ENCODE results near the gene DAGLB.

DAGLB gene

GRCh38 chr7:6376820-6377219 is 70.9 kb downstream of the DAGLB start:
- Histone ChIP-seq H3F3A (ENCODE audit: control insufficient read depth, insufficient read depth) (peaks cover 28% of the 10 kb centered on the region), H3K4me1 (ENCODE audit: control insufficient read depth, low read length) (peaks cover 76% of the 10 kb centered on the region), H4K20me1 (ENCODE audit: control insufficient read depth, insufficient read depth, low read depth, low read length) (peaks cover 43% of the 10 kb centered on the region), H3K27ac (ENCODE audit: low read depth, low read length) (peak overlapping the region; percentile 25; the same call in 1 of the 2 replicates), H3K4me2 (ENCODE audit: low read length) (peak overlapping the region; percentile 87), H3K9me3 (ENCODE audit: control insufficient read depth, insufficient read depth, low read length) (no peaks in the 10 kb centered on the region), H3K4me3 (ENCODE audit: low read length) (peak overlapping the region; percentile 81), H3K9me2 (replicated peaks; ENCODE audit: control insufficient read depth, low read length) (no peaks in the 10 kb centered on the region), H3K27me3 (ENCODE audit: control insufficient read depth, low read length) (no peaks in the 10 kb centered on the region), H3K36me3 (ENCODE audit: control insufficient read depth, low read length) (peaks cover 60% of the 10 kb centered on the region), H3K79me2 (ENCODE audit: control insufficient read depth, low read length) (peaks cover 94% of the 10 kb centered on the region)
- no peak for TF ChIP-seq EZH2phosphoT487 (IDR thresholded peaks at IDR 0.05; ENCODE audit: borderline replicate concordance, low read length)
- TF ChIP-seq, protein P1, sequence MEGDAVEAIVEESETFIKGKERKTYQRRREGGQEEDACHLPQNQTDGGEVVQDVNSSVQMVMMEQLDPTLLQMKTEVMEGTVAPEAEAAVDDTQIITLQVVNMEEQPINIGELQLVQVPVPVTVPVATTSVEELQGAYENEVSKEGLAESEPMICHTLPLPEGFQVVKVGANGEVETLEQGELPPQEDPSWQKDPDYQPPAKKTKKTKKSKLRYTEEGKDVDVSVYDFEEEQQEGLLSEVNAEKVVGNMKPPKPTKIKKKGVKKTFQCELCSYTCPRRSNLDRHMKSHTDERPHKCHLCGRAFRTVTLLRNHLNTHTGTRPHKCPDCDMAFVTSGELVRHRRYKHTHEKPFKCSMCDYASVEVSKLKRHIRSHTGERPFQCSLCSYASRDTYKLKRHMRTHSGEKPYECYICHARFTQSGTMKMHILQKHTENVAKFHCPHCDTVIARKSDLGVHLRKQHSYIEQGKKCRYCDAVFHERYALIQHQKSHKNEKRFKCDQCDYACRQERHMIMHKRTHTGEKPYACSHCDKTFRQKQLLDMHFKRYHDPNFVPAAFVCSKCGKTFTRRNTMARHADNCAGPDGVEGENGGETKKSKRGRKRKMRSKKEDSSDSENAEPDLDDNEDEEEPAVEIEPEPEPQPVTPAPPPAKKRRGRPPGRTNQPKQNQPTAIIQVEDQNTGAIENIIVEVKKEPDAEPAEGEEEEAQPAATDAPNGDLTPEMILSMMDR (IDR thresholded peaks at IDR 0.05; ENCODE audit: low read depth, low read length, poor library complexity, severe bottlenecking) = no peak

GRCh38 chr7:6375348-6376101 is 72.2 kb downstream of the DAGLB start:
- no peaks in the 10 kb centered on the region for H3K27me3 ChIP-seq (ENCODE audit: control insufficient read depth, low read length)
- H3K9me3 ChIP-seq (ENCODE audit: control insufficient read depth, insufficient read depth, low read length) = no peaks in the 10 kb centered on the region
- H3K4me2 ChIP-seq (ENCODE audit: low read length) = peak overlapping the region; percentile 87
- H3K4me3 ChIP-seq (ENCODE audit: low read length) = peak overlapping the region; percentile 81
- H3K4me1 ChIP-seq (ENCODE audit: control insufficient read depth, low read length) = peaks cover 67% of the 10 kb centered on the region
- H4K20me1 ChIP-seq (ENCODE audit: control insufficient read depth, insufficient read depth, low read depth, low read length) = peaks cover 32% of the 10 kb centered on the region
- H3K79me2 ChIP-seq (ENCODE audit: control insufficient read depth, low read length) = peaks cover 81% of the 10 kb centered on the region
- no peaks in the 10 kb centered on the region for H3K9me2 ChIP-seq (replicated peaks; ENCODE audit: control insufficient read depth, low read length)
- H3K27ac ChIP-seq (ENCODE audit: low read depth, low read length) = peak overlapping the region; percentile 77
- TF ChIP-seq, protein P1 (IDR thresholded peaks at IDR 0.05; ENCODE audit: low read depth, low read length, poor library complexity, severe bottlenecking) = no peak
- TF ChIP-seq EZH2phosphoT487 (IDR thresholded peaks at IDR 0.05; ENCODE audit: borderline replicate concordance, low read length) = no peak
- H3F3A ChIP-seq (ENCODE audit: control insufficient read depth, insufficient read depth) = peaks cover 23% of the 10 kb centered on the region
- H3K36me3 ChIP-seq (ENCODE audit: control insufficient read depth, low read length) = peaks cover 47% of the 10 kb centered on the region

- TF ChIP-seq EZH2phosphoT487 (IDR thresholded peaks at IDR 0.05; ENCODE audit: borderline replicate concordance, low read length) = no peak
- TF ChIP-seq, protein P1 (IDR thresholded peaks at IDR 0.05; ENCODE audit: low read depth, low read length, poor library complexity, severe bottlenecking) = no peak
- Histone ChIP-seq H3K9me3 (ENCODE audit: control insufficient read depth, insufficient read depth, low read length) (no peaks in the 10 kb centered on the region), H3K27ac (ENCODE audit: low read depth, low read length) (no peak overlapping the region), H3K27me3 (ENCODE audit: control insufficient read depth, low read length) (no peaks in the 10 kb centered on the region), H3F3A (ENCODE audit: control insufficient read depth, insufficient read depth) (peaks cover 9% of the 10 kb centered on the region), H3K4me3 (ENCODE audit: low read length) (no peak overlapping the region), H3K36me3 (ENCODE audit: control insufficient read depth, low read length) (no peaks in the 10 kb centered on the region), H4K20me1 (ENCODE audit: control insufficient read depth, insufficient read depth, low read depth, low read length) (no peaks in the 10 kb centered on the region), H3K4me2 (ENCODE audit: low read length) (no peak overlapping the region), H3K9me2 (replicated peaks; ENCODE audit: control insufficient read depth, low read length) (no peaks in the 10 kb centered on the region), H3K79me2 (ENCODE audit: control insufficient read depth, low read length) (peaks cover 3% of the 10 kb centered on the region), H3K4me1 (ENCODE audit: control insufficient read depth, low read length) (peaks cover 26% of the 10 kb centered on the region)
Measured at GRCh38 chr7:6367701-6368211, 80.0 kb downstream of the DAGLB start.
